Renal pelvis (tissue), 4 donors: ENCODE results near the gene ELP2. TPM values are rescaled to one million over a fixed set of nuclear protein-coding genes. Genes with fewer than 3 reads are reported as not detected.

Experiments
- DNase-seq: peaks from one replicate; pipeline ENCODE4 v3.0.0-alpha.2; 2013
- polyA plus RNA-seq, 3 donors: library from polyadenylated mRNA; unstranded; fragments of 120-200 nt; gene quantifications; one replicate each; pipeline ENCODE4 v1.2.1, GENCODE V29; 2013; ENCODE audit not compliant: insufficient read length in 3 of 3

ELP2 gene
- polyA plus RNA-seq, 3 donors: 79.9 to 121 (median 116) TPM

DNA sequence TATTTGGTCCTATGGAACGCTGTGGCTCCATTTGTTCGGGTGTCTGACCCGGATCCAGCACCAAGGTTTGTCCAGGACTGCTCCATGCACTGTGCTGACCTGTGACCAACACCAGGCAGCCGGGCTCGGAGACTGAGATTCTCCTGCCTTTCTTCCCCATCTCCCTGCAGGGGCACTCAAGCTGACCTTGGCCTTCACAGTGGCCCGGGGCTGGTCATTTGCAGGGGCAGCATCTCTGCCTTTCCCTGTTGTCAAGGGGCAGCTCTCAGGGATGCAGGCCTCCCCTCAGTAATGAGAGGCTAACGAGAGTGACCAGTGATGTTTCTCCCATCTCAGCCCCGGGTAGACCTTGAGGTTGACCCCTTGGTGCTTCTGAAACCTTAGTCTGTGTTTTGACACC lies 85.1 kb downstream of the ELP2 start:
- DNase-seq: no peak

GRCh38 chr18:36215577-36215976 lies 85.9 kb downstream of the ELP2 start:
- no peak for DNase-seq

GRCh38 chr18:36217348-36217747 lies 87.6 kb downstream of the ELP2 start:
- no peak for DNase-seq

DNA sequence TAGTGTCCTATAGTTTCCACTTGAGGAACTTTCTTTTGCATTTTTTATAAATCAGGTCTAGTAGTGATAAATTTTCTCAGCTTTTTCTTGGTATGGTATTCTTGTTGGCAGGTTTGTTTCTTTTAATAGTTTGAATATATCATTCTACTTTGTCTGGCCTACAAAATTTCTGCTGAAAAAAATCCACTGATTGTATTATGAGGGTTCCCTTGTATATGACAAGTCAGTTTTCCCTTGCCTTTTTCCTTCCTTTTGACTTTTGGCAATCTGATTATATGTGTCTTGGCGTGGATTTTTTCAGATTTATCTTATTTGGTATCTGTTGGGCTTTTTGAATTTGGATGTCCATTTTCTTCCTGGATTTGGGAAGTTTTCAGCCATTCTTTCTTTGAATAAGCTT lies 99.5 kb downstream of the ELP2 start:
- no peak for DNase-seq

Other genes starting within 250 kb of the ELP2 start
- 10 to 100 TPM; 61.2 to 72.0 (median 67.1) TPM for gene RPRD1A, start 62.3 kb upstream of the ELP2 start, polyA plus RNA-seq
- 10 to 100 TPM; 67.9 to 76.6 (median 73.4) TPM for gene SLC39A6, start 559 bp upstream of the ELP2 start, polyA plus RNA-seq
- 1 to 10 TPM; 1.2 to 1.7 (median 1.4) TPM for gene MOCOS, start 57.6 kb downstream of the ELP2 start, polyA plus RNA-seq
- 10 to 100 TPM; 36.0 to 44.2 (median 39.2) TPM for gene FHOD3, start 167.8 kb downstream of the ELP2 start, polyA plus RNA-seq